GM21447 (cell line): ENCODE results near the gene CACNA1C.

Experiments
- ATAC-seq: cut with Tn5 transposase; IDR thresholded peaks from one replicate; pipeline ENCODE4 v1.9.1; 2021; ENCODE audit not compliant: unreplicated experiment

CACNA1C gene

DNA sequence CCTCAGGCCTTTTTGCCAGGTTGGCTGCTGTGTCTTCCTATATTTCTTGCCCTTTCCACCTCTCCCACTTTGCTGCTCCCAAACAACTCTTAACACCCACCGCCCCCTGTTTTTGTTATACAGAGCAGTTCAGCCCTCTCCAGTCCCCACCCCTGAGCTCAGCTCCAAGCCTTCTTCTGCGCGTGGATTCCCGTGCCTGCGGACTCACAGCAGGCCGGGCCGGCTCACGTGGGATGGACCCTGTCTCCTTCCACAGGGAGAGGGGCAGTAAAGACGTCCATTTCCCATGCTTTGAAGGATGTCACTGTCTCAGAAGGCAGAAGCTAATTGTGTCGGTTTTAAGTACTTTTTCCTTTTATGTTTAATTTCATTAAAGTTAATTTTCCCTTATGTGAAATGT is 139.4 kb downstream of the CACNA1C start:
- no peak for ATAC-seq

DNA sequence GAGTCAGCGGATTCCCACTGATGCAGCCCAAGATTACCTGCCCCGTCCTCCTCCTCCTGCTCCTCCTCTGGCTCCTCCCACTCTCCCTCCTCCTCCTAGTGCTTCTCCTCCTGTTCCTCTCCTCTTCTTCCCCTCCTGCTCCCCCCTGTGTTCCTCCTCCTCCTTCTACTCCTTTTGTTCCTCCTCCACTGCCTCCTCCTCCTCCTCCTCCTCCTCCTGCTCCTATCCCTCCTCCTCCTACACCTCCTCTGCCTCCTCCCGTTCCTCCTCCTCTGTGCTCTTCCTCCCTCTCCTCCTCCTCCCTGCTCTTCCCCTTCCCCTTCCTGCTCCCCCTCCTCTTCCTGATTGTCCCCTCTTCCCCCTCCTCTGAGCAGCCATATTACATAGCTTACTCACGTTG is 141.3 kb downstream of the CACNA1C start:
- no peak for ATAC-seq

DNA sequence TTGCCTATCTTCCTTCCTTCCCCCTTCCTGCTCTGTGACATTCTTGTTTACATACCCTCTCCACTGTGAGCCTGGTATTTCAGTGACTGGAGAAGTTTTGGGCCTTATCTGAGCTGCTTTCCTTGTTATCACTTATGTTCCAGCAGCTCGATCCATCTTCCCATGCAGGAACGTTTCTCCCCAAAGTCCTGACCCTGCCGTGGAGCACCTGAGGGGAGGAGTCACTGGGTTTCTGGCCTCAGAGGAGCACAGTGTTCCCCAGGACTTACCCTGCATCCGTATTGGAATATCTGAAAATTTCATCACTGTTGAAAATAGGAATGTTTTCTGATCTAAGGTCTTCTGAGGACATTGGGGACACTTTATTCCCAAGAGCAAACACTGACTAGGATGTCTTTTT is 141.8 kb downstream of the CACNA1C start:
- ATAC-seq = no peak

DNA sequence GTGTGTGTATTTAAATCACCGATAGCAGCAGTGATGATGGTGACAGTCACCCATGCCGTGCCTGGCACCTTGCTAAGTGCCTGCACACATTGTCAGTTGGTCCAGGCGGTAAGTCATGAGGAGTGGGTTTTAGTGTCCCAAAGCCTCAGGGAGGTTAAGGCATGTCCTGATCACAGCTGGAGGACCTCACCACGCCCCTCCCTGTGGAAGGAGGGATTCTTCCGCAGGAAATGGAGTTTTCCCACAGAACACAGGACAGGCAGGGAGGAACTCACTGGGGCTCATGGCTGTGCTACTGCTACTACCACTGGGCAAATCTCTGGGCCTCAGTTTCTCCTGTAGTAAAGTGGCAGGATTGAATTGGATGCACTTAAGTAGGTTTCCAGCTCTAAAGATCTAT is 142.3 kb downstream of the CACNA1C start:
- ATAC-seq = no peak

DNA sequence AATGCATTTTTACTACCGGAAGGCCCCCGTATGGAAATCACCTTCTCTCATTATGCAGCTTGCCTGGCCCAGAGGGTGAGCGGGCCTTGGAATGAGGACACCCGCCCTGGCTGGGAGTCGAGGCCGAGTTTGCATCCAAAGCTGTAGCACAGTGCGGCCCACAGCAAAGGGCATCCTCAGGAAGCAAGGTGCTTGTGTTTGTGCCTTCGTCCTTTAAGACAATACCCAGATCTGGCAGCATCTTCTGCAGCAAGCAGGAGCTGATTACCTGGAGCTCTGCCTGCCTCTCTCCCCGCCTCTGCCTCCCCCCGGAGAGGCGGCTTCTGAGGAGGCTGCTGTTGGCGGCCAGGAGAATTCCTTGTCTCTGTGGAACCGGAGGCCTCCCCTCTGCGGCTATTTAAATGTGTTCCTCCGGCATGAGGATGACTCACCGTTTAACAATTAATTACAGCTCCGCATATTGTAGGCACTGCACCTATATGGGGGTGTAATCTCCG is 145.3 kb downstream of the CACNA1C start:
- no peak for ATAC-seq

DNA sequence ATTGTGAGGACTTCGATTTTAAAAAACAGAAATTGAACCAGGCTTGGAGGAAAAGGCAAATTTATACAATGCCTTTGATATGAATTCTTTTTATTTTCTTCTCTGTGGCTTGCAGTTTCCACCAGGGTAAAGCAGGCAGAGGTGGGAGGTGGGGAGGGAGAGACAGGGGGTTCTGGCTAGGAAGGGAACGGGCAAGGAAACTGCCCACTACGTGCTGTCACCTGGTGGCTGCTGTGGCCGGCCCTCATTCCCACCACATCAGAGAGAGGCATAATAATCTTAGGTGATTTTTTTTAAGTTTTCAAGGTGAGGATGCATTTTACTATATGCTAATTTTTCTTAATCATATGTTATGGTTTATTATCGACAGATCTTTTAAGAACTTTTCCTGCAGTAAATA is 145.8 kb downstream of the CACNA1C start:
- ATAC-seq = no peak

DNA sequence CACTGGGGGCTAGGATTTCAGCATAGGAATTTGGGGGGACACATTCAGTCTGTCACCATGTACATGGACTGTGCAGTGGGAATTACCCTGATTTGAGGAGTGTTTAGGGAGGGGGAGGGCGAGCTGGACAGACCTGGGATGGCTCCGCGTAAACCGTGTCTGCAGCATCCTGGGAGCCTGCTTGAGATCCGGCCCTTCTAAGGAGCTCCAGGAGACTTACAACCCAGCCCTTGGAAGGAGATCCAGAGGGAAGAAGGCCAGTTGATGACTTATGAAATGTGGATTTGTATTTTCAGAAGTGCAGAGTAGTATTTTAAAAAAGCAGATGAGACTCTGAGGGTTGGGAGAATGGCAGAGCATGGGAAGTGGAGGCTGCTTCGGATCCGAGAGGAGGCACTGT is 153.2 kb downstream of the CACNA1C start:
- no peak for ATAC-seq

DNA sequence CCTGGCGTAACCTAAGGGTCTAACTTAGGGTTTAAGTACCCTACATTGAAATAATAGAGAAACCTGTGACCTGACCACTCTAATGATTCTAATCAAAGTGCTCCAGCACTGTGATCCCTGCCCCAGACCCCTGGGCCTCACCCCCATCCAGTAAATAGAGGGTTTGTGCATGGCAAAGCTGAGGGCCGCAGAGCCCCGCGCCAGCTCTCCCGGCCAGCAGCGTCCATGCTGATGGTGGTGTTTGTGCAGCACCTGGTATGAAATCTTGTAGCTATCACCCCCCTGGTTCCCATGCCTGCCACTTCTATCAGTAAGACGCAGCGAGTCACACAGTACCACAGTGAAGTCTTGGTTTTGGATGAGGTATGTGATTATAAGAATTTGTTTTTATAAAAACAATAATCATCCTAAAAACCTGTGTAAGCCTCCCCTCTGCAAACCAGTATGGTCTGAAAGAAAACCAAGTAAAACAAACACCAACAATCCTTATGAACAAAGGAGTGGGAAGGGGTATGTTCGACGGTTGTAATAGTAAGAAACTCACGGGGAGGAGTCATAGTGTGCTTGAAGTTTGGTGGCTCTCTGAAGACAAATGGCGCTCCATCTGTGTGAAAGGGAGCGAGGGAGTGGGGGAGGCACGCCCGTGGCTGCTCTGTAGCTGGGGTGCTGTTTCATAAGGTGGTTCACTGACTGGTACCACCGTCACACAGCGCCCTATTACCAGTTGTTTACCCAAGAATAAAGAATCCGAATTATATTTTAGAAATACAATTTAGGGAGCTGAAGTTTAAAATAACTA is 156.2 kb downstream of the CACNA1C start:
- ATAC-seq = no peak

DNA sequence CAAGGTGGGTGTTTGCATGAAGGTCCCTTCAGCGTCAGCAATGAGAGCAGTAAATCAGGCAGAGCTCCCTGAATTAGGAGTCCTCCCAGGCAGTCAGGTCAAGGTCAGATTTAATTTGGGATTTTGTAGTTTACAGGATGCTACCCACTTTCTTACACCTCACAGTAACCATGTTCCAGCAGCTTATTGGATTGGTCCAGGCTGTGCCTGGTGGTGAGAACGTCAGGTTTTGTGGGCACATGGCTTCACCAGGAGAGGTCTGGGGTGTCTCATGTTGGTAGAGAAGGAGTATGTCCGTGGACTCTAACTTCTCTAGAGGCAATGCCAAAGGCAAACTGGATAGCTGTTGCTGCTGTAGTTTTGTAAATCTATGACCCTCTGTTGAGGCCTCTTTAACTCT is 158.3 kb downstream of the CACNA1C start:
- ATAC-seq = no peak

DNA sequence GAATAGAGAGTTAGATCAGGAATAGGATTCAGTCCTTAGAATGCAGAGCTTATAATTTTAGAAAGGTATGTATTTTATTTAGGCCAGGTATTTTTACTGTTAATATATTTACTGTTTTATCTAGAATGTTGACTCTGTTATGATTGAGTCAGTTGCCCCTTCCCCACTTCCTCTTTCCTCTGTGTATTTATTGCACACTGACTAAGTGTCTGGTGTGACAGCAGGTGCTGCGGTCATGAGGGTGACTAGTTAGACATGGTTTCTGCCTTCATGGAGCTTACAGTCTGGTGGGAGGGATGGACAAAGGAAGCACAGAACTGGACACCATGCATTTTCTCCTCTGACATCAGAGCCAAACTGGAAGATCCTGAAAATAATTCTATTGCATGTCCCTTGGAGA is 159.8 kb downstream of the CACNA1C start:
- no peak for ATAC-seq

DNA sequence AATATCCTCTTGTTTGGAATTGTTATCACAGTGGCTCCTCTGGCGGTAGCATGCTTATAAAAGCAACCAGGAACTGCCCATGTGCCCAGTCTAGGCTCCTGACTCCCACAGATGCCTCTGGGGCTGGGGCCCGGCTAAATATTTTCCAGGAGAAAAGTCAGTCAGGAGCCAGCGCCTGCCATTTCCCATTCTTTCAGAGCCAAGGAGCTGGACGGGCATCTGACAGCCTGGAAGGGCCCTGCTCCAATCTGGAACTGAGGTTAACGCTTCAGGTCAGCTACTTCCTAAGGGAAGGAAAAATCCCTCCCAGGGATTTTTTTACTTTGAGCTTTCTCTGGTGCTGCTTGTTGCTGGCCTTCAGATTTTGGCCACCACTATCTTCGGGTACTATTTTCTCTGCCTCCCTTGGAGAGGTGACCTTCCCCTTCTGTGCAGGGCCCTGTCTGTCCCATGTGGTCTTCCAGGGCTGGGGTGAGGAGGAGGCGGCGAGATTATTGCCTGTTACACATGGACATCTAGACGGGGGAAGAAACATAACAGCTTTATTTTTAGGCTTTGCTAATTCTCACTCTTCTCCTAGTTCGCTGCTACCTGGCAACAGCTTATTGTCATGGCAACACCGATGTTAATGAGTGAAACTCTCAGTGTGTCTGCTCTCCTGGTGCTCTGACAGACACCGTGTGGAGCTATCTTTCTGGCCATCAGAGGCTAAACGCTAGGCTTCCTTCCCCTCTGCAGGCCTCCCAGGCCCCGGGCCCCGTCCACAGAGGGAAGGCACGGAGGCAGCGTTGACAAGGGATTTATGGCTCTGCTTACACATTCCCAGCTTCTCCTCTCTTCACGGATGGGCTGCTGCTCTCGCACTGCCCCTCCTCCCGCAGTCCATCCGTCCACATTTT is 160.4 kb downstream of the CACNA1C start:
- no peak for ATAC-seq

DNA sequence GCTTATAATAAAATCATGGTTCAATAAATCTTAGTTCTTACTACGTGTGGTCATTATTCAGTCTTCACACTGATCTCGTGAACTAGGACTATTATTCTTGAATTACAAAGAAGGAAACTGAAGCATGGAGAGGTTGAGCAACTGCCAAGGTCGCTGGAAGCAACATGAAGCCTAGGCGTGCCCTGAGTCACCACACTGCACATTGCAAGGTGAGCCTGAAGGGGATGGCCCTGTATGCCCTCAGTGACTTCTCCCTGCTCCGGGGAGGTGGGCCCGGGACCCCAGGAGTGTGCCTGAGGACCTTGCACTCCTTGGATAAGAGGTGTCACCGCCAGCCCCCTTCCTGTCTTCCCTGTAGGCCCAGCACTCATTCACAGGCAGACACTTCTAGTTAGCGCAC is 161.6 kb downstream of the CACNA1C start:
- ATAC-seq = no peak

DNA sequence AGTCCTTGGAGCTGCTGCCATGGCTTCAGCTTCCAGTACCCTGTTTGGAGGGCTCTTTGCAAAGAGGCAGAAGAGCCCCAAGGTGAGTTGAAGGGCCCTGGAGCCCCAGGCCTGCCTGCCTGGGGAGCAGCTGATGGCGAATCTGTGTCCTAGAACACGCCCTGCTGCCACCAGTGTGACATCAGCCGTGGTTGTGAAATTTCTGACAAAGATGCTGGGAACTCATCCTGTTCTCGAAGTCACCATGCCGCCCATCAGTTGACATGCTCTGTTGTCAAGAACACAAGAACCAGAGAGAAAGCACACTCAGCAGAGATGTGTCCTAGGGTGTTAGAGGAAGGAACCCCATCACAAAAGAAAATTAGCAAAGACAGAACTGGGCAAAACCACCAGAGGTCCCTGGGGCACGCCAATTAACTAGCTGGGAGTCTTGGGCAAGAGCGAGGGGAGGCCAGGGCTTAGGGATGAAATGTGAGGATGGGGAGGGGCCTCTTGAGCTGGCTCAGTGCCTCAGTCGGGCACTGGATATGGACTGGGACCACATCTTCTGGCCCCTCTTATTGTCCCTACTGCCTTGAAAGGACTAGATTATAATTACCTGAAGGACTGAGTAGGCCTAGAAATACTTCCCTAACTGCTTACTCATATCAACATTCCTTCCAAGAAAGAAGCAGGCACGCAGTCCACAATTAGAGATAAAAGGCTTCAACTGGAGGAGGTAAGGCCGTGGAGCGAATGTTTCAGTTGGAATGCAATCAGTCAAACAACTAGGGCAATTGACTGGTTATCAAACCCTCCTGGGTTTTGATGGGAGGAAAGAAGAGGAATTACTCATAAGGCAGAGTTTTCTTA is 163.1 kb downstream of the CACNA1C start:
- ATAC-seq = no peak

DNA sequence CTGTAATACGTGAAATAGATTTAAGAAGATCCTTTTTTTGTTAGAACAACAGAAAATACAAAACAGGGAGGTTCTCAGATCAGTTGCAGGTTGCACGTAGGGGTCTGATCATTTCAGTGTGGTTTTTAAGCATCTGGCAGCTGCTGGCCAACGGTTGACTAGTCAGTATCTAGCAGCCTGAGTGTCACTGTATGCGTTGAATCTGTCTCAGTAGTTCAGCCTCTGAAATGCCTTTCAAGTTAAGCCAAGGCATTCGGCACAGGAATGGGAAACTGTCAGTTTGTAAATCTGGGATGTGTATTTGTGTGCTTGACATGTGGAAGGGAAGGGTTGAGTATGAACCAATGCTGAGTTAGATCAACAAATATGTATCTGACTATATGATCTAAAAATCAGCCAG is 165.9 kb downstream of the CACNA1C start:
- ATAC-seq = no peak

DNA sequence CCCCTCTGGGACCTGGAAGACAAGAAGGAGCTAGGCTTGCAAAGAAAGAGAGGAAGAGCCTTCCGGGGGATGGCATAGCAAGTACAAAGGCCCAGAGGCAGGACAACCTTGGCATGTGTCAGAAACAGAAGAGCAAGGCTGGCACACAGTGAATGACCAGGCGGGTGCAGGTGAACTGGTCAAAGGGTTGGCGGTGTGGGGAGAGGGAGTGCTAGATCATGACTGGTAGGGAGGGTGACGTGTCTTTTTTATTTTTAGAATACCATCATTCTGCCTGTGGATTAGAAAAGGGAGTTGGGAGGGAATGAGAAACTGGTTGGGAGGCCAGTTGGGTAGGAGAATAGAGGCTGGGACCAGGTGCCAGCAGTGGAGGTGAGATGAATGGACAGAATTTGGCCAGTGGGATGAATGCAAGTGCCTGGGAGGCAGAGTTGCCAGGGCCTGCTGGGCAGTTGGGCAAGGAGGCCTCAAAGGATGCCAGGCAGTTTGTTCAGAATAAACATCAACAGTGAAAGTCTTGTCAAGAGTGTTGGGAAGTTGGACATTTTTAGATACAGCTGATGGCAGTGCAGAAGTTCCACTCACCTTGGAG is 168.3 kb downstream of the CACNA1C start:
- ATAC-seq = no peak

DNA sequence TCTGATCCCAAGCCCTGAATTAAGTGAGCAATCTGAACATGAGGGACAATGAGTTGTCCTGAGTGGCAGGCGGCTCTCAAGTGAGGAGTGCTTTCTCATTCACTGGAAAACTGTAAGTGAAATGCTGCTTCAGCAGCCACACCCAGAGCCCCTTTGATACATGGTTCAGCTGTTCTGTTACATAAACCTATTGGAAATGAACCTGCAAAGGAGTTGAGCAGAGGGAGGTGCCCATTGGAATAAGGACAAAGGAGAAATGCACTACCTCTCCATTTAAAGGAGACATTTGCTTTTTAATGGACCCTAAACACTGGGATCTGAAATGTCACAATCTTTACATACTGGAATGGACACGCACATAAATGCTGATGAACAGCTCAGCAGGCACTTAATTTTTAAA is 169.9 kb downstream of the CACNA1C start:
- ATAC-seq = no peak

DNA sequence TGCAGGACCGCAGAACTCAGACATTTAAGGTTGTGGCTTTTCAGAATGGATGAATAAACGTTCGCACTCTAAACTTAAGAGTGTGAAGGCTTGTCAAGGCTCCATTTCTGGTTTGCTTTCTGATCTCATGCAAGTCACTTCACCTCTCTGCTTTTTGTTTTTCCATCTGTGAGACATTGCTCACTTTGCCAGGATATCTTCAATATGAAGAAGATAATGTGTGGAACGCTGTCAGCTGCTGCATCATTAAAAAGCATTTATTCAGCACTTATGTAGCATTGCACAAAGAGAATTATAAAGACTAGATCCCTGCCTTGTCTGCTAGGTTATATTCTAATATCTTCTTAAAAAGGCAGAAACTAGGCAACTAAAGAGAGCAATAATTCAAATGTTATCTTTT is 172.2 kb downstream of the CACNA1C start:
- no peak for ATAC-seq

DNA sequence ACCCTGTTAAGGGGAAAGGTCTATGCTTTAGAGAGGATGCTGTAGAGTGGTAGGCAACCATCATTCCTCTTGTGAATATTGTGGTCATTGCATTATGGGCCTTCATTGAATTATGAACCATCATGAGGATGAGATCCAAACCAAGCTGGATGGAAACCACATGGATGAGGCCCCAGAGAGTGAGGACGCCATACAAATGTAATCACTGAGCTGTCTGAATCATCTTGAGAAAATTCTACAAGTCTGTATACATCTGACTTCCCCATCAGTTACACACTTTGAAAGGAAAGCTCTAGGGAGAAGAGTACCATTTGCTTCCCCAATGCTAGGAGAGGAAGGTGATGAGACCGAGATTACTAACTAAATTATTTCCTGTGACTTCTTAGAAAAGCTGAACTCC is 172.9 kb downstream of the CACNA1C start:
- ATAC-seq = no peak

DNA sequence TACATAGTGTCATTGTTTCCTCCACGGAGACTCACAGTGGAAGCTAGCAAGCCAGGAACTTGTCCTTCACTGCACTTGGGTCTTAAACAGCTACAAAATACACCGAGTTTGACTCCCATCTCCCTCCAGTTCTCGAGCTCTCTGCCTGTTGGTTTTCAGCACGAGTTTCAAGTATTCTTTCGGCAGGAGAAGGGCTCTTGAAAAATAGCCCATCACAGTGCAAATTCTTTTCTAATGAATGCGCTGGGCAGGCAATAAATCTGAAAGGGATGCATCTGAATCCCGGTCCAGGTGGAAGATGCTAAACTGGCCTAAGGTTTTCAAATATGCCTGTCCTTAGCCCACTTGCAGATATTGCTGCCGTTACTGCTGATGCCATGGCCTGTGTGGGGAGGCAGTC is 173.9 kb downstream of the CACNA1C start:
- ATAC-seq = no peak

DNA sequence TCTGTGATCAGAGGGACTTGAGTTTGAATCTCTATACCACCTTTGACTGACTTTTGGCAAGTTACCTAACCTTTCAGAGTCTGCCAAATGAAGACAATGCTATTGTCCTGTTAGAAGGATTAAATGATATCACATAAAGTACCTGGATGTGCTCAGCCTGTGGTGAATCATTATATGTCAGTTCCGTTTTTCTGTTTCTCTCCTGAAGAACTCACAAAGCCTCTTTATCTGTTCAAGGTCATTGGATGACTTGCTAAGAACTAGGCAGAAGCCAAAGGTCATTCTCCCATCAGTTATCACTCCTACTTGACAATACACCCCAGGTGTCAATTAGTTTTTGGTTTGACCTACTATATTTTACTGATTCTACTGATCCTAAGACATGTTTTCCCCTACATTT is 174.6 kb downstream of the CACNA1C start:
- ATAC-seq = no peak

DNA sequence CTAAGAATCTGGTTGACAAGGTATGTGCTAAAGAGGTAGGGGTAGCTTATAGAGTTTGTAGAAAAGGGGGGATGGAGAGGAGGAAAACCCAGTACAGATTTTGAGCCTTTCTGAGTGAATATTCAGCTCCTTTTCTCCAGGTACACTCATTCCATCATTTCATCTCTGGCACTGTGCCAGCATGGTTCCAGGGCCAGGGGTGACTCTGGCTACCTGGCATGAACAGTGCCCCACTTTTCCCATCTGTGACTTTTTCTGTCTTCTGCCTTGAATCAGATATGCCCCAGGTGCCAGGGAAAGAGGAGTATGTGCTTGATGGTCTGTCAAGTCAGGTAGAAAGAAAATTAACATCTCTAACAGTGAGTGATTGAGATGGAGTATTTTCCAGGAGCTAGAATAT is 175.7 kb downstream of the CACNA1C start:
- ATAC-seq = no peak
